Bronchial epithelial cell (primary cell): ENCODE results near the gene DGKD. TPM values are rescaled to one million over a fixed set of nuclear protein-coding genes. Genes with fewer than 3 reads are reported as not detected.
A peak's percentile ranks its signal among the peaks of the same experiment; 100 is the strongest.

Source experiments
- DNase-seq: peaks from one replicate; pipeline ENCODE4 v3.0.0-alpha.2; 2010; ENCODE audit warnings: low read depth
- FAIRE-seq: peaks from 2 replicates; lab custom pipeline; 2011; peaks lifted over from hg19 to GRCh38; lab: Jason Lieb, UNC
- H3K27me3 ChIP-seq: 2 replicates; pipeline ENCODE4 v1.5.1; 2011; ENCODE audit warnings: low read length; ENCODE audit not compliant: control insufficient read depth, insufficient read depth
- H3K36me3 ChIP-seq: 2 replicates; pipeline ENCODE4 v1.5.1; 2011; ENCODE audit warnings: low read length; ENCODE audit not compliant: control insufficient read depth, insufficient read depth
- H3K4me3 ChIP-seq: 2 replicates; pipeline ENCODE4 v1.5.1; 2011; ENCODE audit warnings: mild to moderate bottlenecking, low read depth, low read length, control low read depth
- total RNA-seq: library from RNA; depleted of rRNA; stranded (reverse); fragments of >200 nt; gene quantifications from 2 replicates; pipeline ENCODE4 v1.2.1, GENCODE V29; 2014
- TF ChIP-seq, protein P1 (sequence below): IDR thresholded peaks from 2 replicates; pipeline ENCODE4 v1.5.1; 2011; ENCODE audit warnings: mild to moderate bottlenecking, moderate library complexity, low read length, control low read depth, inconsistent platforms; ENCODE audit not compliant: insufficient read depth, severe bottlenecking

The DGKD gene
- total RNA-seq, 1 donor from 2014 or later = 14.5 TPM

DNA sequence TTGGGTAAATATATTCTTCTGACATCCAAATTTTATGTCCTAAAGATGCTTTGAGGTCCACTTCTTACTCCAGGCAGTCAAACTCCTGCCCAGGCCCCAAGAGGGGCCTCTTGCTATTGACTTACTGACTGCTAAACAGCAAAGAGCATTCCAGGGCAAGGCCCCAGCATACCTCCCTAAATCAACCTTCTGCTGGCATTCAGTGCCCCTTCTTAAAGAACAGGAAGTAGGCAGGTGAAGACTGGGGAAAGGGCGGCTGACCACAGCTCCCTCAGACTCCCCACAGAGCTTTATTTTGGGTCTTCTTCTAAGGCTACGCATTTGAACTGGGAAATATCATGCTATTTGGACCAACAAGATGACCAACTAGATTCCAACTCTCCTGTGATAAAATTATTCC is 143.4 kb downstream of the DGKD start:
- peaks cover 3% of the 10 kb centered on the region for H3K36me3 ChIP-seq
- DNase-seq (no peak), FAIRE-seq (no peak)
- H3K4me3 ChIP-seq = no peak overlapping the region
- H3K27me3 ChIP-seq = no peaks in the 10 kb centered on the region
- TF ChIP-seq, protein P1, sequence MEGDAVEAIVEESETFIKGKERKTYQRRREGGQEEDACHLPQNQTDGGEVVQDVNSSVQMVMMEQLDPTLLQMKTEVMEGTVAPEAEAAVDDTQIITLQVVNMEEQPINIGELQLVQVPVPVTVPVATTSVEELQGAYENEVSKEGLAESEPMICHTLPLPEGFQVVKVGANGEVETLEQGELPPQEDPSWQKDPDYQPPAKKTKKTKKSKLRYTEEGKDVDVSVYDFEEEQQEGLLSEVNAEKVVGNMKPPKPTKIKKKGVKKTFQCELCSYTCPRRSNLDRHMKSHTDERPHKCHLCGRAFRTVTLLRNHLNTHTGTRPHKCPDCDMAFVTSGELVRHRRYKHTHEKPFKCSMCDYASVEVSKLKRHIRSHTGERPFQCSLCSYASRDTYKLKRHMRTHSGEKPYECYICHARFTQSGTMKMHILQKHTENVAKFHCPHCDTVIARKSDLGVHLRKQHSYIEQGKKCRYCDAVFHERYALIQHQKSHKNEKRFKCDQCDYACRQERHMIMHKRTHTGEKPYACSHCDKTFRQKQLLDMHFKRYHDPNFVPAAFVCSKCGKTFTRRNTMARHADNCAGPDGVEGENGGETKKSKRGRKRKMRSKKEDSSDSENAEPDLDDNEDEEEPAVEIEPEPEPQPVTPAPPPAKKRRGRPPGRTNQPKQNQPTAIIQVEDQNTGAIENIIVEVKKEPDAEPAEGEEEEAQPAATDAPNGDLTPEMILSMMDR = no peak

- Histone ChIP-seq H3K4me3 (no peak overlapping the region), H3K27me3 (no peaks in the 10 kb centered on the region), H3K36me3 (peaks cover 3% of the 10 kb centered on the region)
- TF ChIP-seq, protein P1 = no peak
- no peak for DNase-seq
- FAIRE-seq = no peak
Observed at GRCh38 chr2:233498126-233498525, 143.8 kb downstream of the DGKD start.

DNA sequence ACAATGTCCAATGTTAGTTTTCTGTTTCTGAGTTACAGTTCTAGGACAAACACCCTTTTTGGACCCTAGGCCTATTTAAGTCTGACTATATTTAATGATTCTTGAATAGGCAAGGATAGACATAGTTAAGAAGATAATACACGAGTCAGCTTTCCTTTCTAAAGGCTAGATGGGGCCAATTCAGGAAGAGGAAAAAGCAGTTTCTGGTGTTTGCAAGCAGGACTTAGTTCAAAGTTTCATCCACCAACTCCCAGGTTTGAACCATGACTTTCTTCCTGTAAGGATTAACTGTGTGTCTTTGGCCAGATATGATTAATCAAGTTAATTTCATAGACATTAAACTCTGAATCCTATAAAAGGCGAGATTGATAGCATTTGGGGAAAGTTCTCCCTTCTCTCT is 145.6 kb downstream of the DGKD start:
- TF ChIP-seq, protein P1 = no peak
- Histone ChIP-seq H3K36me3 (peaks cover 3% of the 10 kb centered on the region), H3K27me3 (no peaks in the 10 kb centered on the region), H3K4me3 (no peak overlapping the region)
- FAIRE-seq (no peak), DNase-seq (no peak)

- H3K36me3 ChIP-seq = peaks cover 3% of the 10 kb centered on the region
- H3K4me3 ChIP-seq = no peak overlapping the region
- DNase-seq (peak; percentile 31), FAIRE-seq (no peak)
- TF ChIP-seq, protein P1 = no peak
- H3K27me3 ChIP-seq = no peaks in the 10 kb centered on the region
Observed at GRCh38 chr2:233501198-233502076, 147.1 kb downstream of the DGKD start.

GRCh38 chr2:233503481-233503880 is 149.2 kb downstream of the DGKD start:
- Histone ChIP-seq H3K4me3 (no peak overlapping the region), H3K27me3 (no peaks in the 10 kb centered on the region), H3K36me3 (peaks cover 1% of the 10 kb centered on the region)
- FAIRE-seq = no peak
- no peak for DNase-seq
- TF ChIP-seq, protein P1 = no peak
